ENCODE data around the gene MSI2. TPM values are rescaled to one million over a fixed set of nuclear protein-coding genes. Genes with fewer than 3 reads are reported as not detected.

MSI2 gene
- total and polyA plus RNA-seq, 2 experiments from 2014 or later: 15.7 to 76.4 TPM

DNA sequence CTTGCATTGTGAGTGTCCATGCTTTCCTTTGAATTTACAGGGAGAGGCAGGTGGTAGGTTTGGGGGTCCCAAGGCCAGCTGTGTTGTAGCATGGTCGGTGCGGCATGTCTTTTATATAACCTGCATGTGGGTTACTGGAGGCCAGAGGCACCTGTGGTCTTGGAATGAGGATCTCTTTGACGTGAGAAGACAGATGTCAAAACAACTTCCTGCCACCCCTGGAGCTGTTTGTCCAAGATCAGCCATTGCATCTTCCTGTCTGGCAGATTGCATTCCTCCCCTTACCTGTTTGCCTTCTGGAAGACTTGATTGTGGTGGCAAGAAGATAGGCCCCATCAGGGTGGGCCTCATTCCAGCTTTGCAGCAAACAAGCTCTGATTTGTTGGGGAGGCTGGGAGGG lies 175.1 kb downstream of the MSI2 start:
- TF ChIP-seq, protein P1, sequence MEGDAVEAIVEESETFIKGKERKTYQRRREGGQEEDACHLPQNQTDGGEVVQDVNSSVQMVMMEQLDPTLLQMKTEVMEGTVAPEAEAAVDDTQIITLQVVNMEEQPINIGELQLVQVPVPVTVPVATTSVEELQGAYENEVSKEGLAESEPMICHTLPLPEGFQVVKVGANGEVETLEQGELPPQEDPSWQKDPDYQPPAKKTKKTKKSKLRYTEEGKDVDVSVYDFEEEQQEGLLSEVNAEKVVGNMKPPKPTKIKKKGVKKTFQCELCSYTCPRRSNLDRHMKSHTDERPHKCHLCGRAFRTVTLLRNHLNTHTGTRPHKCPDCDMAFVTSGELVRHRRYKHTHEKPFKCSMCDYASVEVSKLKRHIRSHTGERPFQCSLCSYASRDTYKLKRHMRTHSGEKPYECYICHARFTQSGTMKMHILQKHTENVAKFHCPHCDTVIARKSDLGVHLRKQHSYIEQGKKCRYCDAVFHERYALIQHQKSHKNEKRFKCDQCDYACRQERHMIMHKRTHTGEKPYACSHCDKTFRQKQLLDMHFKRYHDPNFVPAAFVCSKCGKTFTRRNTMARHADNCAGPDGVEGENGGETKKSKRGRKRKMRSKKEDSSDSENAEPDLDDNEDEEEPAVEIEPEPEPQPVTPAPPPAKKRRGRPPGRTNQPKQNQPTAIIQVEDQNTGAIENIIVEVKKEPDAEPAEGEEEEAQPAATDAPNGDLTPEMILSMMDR (IDR thresholded peaks at IDR 0.05; ENCODE audit: low read depth, low read length): no peak
- Histone ChIP-seq H3K27me3 (no peaks in the 10 kb centered on the region), H3K36me3 (no peaks in the 10 kb centered on the region), H3K9me3 (ENCODE audit: low read depth) (no peaks in the 10 kb centered on the region), H3K4me3 (no peak overlapping the region), H3K27ac (no peak overlapping the region), H3K4me1 (ENCODE audit: low read depth) (peaks cover 17% of the 10 kb centered on the region)
- no peak for DNase-seq (ENCODE audit: low read depth in 1 of 2, low spot score in 1 of 2)

DNA sequence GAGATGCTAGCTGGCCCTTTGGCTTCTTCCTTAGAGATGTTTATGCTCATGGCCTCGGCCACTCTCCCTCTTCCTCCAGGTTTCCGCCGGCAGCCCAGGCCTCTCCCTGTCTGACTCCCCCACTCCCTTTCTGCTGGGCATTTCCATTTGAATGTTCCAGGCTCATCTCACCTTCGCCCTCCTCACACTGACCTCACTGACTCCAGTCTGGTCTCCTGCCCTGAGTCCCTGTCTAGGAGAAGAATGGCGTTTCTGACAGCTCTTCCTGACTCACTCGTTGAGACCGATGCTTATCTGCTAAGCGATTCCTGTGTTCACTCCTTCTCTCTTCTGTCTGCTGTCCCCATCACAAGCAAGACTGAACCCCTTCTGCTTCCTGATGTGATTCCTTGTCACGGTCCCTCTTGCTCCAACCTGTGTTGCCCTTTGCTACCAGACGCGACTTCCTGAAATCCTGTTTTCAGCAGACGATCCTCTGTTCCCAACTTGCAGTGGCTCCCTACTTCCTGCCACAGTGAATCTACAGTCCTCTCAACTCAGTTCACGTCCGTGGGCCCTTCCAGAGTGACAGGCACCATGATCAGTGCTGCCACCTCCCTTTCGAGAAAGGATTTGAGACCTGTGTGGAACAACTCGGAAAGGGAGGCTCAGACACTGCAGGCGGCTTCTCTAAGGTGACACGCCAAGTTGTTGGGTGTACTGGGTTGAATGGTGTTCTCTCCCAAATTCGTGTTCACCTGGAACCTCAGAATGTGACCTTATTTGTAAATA lies 176.4 kb downstream of the MSI2 start:
- Histone ChIP-seq H3K27me3 (no peaks in the 10 kb centered on the region), H3K9me3 (ENCODE audit: low read depth) (no peaks in the 10 kb centered on the region), H3K4me1 (ENCODE audit: low read depth) (peaks cover 26% of the 10 kb centered on the region), H3K4me3 (no peak overlapping the region), H3K36me3 (no peaks in the 10 kb centered on the region), H3K27ac (peak overlapping the region; percentile 73)
- no peak for DNase-seq (ENCODE audit: low read depth in 1 of 2, low spot score in 1 of 2)
- TF ChIP-seq, protein P1 (IDR thresholded peaks at IDR 0.05; ENCODE audit: low read depth, low read length): no peak

DNA sequence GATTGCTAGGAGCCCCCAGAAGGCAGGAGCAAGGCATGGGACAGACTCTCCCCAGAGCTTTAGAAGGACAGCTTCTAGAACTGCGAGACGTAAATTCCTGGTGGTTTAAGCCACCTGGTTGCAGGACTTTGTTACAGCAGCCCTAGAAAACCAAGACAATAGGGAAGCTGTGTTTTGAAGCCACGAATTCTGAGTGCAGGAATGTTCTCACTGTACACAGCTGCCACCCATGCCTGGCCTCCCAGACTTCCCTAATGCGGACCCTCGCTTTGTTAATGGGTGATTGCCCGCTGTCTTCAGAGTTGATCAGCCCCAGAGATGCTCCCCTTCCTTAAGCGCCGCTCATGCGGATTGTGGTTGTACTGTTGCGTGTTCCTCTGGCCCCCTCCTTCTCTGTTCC lies 177.1 kb downstream of the MSI2 start:
- Histone ChIP-seq H3K9me3 (ENCODE audit: low read depth) (no peaks in the 10 kb centered on the region), H3K4me1 (ENCODE audit: low read depth) (peaks cover 31% of the 10 kb centered on the region), H3K36me3 (no peaks in the 10 kb centered on the region), H3K27ac (peak overlapping the region; percentile 73), H3K4me3 (no peak overlapping the region), H3K27me3 (no peaks in the 10 kb centered on the region)
- TF ChIP-seq, protein P1 (IDR thresholded peaks at IDR 0.05; ENCODE audit: low read depth, low read length): no peak
- DNase-seq (ENCODE audit: low read depth in 1 of 2, low spot score in 1 of 2): no peak

DNA sequence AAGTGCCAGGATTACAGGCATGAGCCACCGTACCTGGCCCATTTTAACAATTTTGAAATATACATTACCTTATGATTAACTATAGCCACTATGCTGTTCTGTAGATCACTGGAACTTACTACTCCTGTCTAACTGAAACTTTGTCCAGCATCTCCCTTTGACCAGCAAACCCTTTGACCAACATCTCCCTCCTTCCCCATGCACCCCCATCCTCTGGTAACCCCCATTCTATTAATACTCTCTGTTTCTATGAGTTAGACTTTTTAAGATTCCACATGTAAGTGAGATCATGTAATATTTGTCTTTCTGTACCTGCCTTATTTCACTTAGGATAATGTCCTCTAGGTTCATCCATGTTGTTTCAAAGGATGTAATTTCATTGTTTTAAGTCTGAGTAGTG lies 178.0 kb downstream of the MSI2 start:
- Histone ChIP-seq H3K4me3 (no peak overlapping the region), H3K4me1 (ENCODE audit: low read depth) (peaks cover 24% of the 10 kb centered on the region), H3K9me3 (ENCODE audit: low read depth) (no peaks in the 10 kb centered on the region), H3K27me3 (no peaks in the 10 kb centered on the region), H3K27ac (no peak overlapping the region), H3K36me3 (no peaks in the 10 kb centered on the region)
- no peak for DNase-seq (ENCODE audit: low read depth in 1 of 2, low spot score in 1 of 2)
- TF ChIP-seq, protein P1 (IDR thresholded peaks at IDR 0.05; ENCODE audit: low read depth, low read length): no peak

- peak in 1 of 2 donors; percentile 33 for DNase-seq (ENCODE audit: low read depth in 1 of 2, low spot score in 1 of 2)
- Histone ChIP-seq H3K4me1 (ENCODE audit: low read depth) (peaks cover 44% of the 10 kb centered on the region), H3K4me3 (no peak overlapping the region), H3K36me3 (no peaks in the 10 kb centered on the region), H3K27ac (peak overlapping the region; percentile 53), H3K9me3 (ENCODE audit: low read depth) (no peaks in the 10 kb centered on the region), H3K27me3 (no peaks in the 10 kb centered on the region)
- TF ChIP-seq, protein P1 (IDR thresholded peaks at IDR 0.05; ENCODE audit: low read depth, low read length): no peak
These were observed 180.2 kb downstream of the MSI2 start for GRCh38 chr17:57436565-57436964.
